K562 (cell line): ENCODE data around the gene KIFC3. TPM values are rescaled to one million over a fixed set of nuclear protein-coding genes. Genes with fewer than 3 reads are reported as not detected.

Experiments
- ARID1B ChIP-seq: fragments of 450-650 bp; IDR thresholded peaks from 2 replicates; pipeline ENCODE4 v1.6.1; 2016; ENCODE audit warnings: antibody characterized with exemption, mild to moderate bottlenecking, inconsistent platforms
- ELK3 ChIP-seq: fragments of 450-650 bp; formaldehyde crosslinking; IDR thresholded peaks from 2 replicates; pipeline ENCODE4 v1.4.0; 2020; ENCODE audit warnings: mild to moderate bottlenecking
- EZH2 ChIP-seq: IDR thresholded peaks from 2 replicates; pipeline ENCODE4 v1.6.1; 2012; ENCODE audit warnings: low read depth, mild to moderate bottlenecking, inconsistent platforms, low read length, borderline replicate concordance
- NFRKB ChIP-seq: fragments of 450-650 bp; IDR thresholded peaks from 2 replicates; pipeline ENCODE4 v1.6.1; 2016; ENCODE audit warnings: low read depth
- NR2C2 ChIP-seq, 2 experiments: fragments of 200-800 bp in 1 of 2; sonication (Bioruptor generic) in 1 of 2; sonication (generic) in 1 of 2; formaldehyde crosslinking in 1 of 2; IDR thresholded peaks; 2 replicates each; pipeline versions ENCODE4 v1.6.1 to v1.8.0; 2016 to 2022; ENCODE audit warnings: mild to moderate bottlenecking in 1 of 2, missing compliant biosample characterization in 1 of 2, missing genetic modification characterization in 1 of 2, missing genetic modification reagents in 1 of 2
- PHF20 ChIP-seq: fragments of 450-650 bp; IDR thresholded peaks from 2 replicates; pipeline ENCODE4 v1.6.1; 2018; ENCODE audit not compliant: partially characterized antibody
- RAD51 ChIP-seq: fragments of 450-650 bp; IDR thresholded peaks from 2 replicates; pipeline ENCODE4 v1.7.1; 2016; ENCODE audit warnings: low read depth, mild to moderate bottlenecking, borderline replicate concordance
- RBM39 ChIP-seq: fragments of 200-400 bp; formaldehyde crosslinking; optimal IDR thresholded peaks from 2 replicates; pipeline ENCODE3; 2018; ENCODE audit warnings: low read depth, low read length
- STAG1 ChIP-seq: sonication (generic); formaldehyde crosslinking; IDR thresholded peaks from 2 replicates; pipeline ENCODE4 v1.5.0; 2020; ENCODE audit warnings: missing genetic modification reagents, borderline replicate concordance
- STAT6 ChIP-seq: sonication (generic); formaldehyde crosslinking; IDR thresholded peaks from 2 replicates; pipeline ENCODE4 v1.8.1; 2023; ENCODE audit warnings: mild to moderate bottlenecking, missing genetic modification reagents
- ZNF134 ChIP-seq: fragments of 250-450 bp; sonication (Bioruptor Pico); conservative IDR thresholded peaks from 2 replicates; pipeline ENCODE4 v1.4.0; 2020
- ZNF212 ChIP-seq: fragments of 450-650 bp; formaldehyde crosslinking; IDR thresholded peaks from 2 replicates; pipeline ENCODE4 v1.4.0; 2020; ENCODE audit warnings: mild to moderate bottlenecking
- ZNF717 ChIP-seq: fragments of 250-450 bp; sonication (Bioruptor Pico); IDR thresholded peaks from 2 replicates; pipeline ENCODE4 v1.5.0; 2021
- ZNF740 ChIP-seq, 3 experiments: fragments of 200-800 bp in 1 of 3; sonication (Bioruptor generic) in 1 of 3; sonication (generic) in 1 of 3; formaldehyde crosslinking in 1 of 3; IDR thresholded peaks; 2 replicates each; pipeline versions ENCODE4 v1.6.1 to v1.8.0; 2016 to 2022; ENCODE audit warnings: mild to moderate bottlenecking in 2 of 3, missing compliant biosample characterization in 2 of 3, missing genetic modification characterization in 2 of 3, missing genetic modification reagents in 1 of 3
- polyA plus RNA-seq, 8 experiments: library from polyadenylated mRNA; depleted of rRNA in 4 of 8; stranded (reverse) in 5 of 8; unstranded in 3 of 8; fragments of >200 nt; fragmentation: Nextera tagmentation in 2 of 8; fragmentation: Illumina TruSeq in 1 of 8; extraction: Ambion mirVana in 2 of 8; extraction: Trizol in 1 of 8; gene quantifications; 2 replicates each; pipeline versions ENCODE4 v1.2.1 to v1.2.3, GENCODE V29; 2011 to 2014; ENCODE audit warnings: inconsistent platforms in 1 of 8, missing spikeins in 1 of 8
- total RNA-seq, 7 experiments: library from RNA; depleted of rRNA in 6 of 7; stranded (reverse); fragments of >200 nt in 6 of 7; fragmentation: Illumina TruSeq in 2 of 7; extraction: Trizol in 2 of 7; gene quantifications; 2 replicates each; pipeline versions ENCODE4 v1.2.1 to v1.2.3, GENCODE V29; 2011 to 2021; ENCODE audit warnings: low replicate concordance in 1 of 7
- TF ChIP-seq, protein P1 (sequence below): fragments of 250-450 bp; sonication (Bioruptor Pico); IDR thresholded peaks from 2 replicates; pipeline ENCODE4 v1.5.0; 2020; ENCODE audit warnings: mild to moderate bottlenecking
- TF ChIP-seq, protein P2 (sequence below), 2 experiments: fragments of 450-650 bp; IDR thresholded peaks; 2 replicates each; pipeline ENCODE4 v1.6.1; 2018; ENCODE audit warnings: mild to moderate bottlenecking in 2 of 2, low read depth in 1 of 2; ENCODE audit not compliant: partially characterized antibody in 2 of 2

Gene KIFC3
- total and polyA plus RNA-seq, 9 of the 15 experiments (the other 6 are each of a cell fraction or from before 2014, with no cell fraction given), result 0.23 to 105 (median 26.2) TPM

DNA sequence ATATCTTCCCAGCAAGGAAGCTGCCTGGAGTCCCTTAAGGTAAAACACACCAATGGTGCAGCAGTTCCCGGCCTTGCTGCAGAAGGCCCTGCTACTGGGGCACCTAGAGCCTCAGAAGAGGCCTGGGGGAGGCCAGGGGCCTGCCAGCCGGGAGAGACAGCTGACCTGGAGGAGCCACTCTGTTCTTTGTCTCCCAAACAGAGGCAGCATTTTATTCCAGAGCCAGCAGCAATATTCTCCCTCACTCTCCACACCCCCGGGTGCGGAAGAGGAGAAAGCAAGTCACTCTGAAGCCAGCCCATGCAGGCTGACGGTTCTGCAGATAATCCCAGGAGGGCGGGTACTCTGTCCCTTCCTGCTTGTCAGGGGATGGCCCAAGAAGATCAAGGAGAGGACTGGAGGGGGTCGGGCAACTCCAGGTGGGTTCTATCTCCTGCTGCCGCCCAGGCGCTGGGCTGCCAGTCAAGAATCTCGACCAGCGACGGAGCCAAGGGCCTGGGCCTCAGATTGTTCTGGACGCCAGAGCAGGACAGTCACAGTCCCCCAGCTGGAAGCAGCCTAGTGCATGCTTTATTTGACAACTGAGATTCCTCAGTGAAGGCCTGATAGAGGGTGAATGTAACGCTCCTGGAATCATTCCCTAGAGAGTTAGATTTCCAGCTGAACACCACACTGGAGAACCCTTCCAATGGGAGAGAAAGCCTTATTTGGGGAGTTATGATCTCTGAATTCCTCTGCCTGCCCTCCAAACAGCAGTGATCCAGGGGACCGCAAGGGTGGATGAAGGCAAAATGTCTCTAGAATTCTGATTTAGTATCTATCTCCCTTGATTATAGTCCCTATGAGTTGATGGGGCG lies 1.1 kb upstream of the KIFC3 start (continued):
- TF ChIP-seq, protein P1, sequence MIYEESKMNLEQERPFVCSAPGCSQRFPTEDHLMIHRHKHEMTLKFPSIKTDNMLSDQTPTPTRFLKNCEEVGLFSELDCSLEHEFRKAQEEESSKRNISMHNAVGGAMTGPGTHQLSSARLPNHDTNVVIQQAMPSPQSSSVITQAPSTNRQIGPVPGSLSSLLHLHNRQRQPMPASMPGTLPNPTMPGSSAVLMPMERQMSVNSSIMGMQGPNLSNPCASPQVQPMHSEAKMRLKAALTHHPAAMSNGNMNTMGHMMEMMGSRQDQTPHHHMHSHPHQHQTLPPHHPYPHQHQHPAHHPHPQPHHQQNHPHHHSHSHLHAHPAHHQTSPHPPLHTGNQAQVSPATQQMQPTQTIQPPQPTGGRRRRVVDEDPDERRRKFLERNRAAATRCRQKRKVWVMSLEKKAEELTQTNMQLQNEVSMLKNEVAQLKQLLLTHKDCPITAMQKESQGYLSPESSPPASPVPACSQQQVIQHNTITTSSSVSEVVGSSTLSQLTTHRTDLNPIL (CRISPR knock-in tag), result no peak
- TF ChIP-seq ELK3 (no peak), NFRKB (no peak), ARID1B (no peak), ZNF740 (CRISPR knock-in tag; IDR thresholded peaks at IDR 0.05) (no peak), ZNF740 (tag; IDR thresholded peaks at IDR 0.05) (no peak), STAG1 (no peak), EZH2 (no peak), ZNF717 (no peak), ZNF134 (CRISPR knock-in tag) (no peak), RBM39 (no peak), ZNF212 (CRISPR knock-in tag) (no peak), STAT6 (CRISPR knock-in tag) (no peak), RAD51 (no peak), NR2C2 (CRISPR knock-in tag; IDR thresholded peaks at IDR 0.05) (no peak), NR2C2 (tag; IDR thresholded peaks at IDR 0.05) (no peak), PHF20 (no peak)
- TF ChIP-seq, protein P2, sequence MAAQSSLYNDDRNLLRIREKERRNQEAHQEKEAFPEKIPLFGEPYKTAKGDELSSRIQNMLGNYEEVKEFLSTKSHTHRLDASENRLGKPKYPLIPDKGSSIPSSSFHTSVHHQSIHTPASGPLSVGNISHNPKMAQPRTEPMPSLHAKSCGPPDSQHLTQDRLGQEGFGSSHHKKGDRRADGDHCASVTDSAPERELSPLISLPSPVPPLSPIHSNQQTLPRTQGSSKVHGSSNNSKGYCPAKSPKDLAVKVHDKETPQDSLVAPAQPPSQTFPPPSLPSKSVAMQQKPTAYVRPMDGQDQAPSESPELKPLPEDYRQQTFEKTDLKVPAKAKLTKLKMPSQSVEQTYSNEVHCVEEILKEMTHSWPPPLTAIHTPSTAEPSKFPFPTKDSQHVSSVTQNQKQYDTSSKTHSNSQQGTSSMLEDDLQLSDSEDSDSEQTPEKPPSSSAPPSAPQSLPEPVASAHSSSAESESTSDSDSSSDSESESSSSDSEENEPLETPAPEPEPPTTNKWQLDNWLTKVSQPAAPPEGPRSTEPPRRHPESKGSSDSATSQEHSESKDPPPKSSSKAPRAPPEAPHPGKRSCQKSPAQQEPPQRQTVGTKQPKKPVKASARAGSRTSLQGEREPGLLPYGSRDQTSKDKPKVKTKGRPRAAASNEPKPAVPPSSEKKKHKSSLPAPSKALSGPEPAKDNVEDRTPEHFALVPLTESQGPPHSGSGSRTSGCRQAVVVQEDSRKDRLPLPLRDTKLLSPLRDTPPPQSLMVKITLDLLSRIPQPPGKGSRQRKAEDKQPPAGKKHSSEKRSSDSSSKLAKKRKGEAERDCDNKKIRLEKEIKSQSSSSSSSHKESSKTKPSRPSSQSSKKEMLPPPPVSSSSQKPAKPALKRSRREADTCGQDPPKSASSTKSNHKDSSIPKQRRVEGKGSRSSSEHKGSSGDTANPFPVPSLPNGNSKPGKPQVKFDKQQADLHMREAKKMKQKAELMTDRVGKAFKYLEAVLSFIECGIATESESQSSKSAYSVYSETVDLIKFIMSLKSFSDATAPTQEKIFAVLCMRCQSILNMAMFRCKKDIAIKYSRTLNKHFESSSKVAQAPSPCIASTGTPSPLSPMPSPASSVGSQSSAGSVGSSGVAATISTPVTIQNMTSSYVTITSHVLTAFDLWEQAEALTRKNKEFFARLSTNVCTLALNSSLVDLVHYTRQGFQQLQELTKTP (IDR thresholded peaks at IDR 0.05; ENCODE audit: low read depth in 1 of 2, partially characterized antibody in 2 of 2), result no peak
